Stimulated activated CD4-positive, alpha-beta T cell treated with anti-CD3 and anti-CD28 coated beads, Interleukin-12 subunit alpha, Interleukin-12 subunit beta, amount 100 ng/mL, for 24 hours (primary cell): ENCODE results near the gene SAMD4B.
A peak's percentile ranks its signal among the peaks of the same experiment; 100 is the strongest.

Experiments
- DNase-seq, 2 experiments: peaks; one replicate each; pipeline ENCODE4 v3.0.0-alpha.2; 2020; ENCODE audit warnings: low read depth in 2 of 2

Gene SAMD4B

DNA sequence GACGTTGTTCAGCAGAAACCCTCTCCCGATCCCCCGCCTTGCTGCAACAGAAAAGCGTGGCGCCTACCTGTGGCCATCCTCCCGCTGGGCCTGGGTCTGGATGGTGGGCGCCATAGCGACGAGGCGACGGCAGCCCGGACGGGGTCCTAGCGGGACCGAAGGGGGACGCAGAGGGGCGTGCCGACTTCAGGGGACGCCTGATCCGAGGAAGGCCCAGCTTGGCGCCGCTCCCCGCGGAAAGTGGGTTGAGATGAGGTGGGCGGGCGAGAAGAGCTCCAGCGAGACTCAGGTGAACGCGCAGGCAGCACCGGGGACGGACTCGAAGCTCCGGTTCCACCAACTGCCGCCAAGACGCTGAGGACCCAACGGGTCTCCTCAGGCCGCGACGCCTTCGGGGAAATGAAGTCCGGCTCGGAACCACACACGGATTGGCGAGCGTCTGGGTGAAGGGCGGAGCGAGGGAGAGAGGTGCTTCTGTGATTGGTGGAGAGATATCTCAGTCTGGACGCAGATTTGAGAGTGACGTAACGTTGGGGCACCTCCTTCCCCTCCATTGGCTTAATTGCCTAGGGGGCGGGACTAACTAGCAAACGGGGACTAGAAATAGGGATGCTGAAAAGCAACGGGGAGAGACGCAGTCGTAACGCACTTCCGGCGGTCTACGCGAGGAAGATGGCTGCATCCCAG, 48.7 kb downstream of the SAMD4B start, which contains the start of the genes MED29 and PAF1:
Gene MED29, plus strand, starts transcription at position 628 of the 687 bp plus-strand sequence. Its CDS starts 45 bp downstream, at position 673.
Gene PAF1, minus strand, starts transcription at position 356 of the 687 bp plus-strand sequence. Its CDS starts 242 bp downstream, at position 114.
- peak; percentile 89 for DNase-seq

DNA sequence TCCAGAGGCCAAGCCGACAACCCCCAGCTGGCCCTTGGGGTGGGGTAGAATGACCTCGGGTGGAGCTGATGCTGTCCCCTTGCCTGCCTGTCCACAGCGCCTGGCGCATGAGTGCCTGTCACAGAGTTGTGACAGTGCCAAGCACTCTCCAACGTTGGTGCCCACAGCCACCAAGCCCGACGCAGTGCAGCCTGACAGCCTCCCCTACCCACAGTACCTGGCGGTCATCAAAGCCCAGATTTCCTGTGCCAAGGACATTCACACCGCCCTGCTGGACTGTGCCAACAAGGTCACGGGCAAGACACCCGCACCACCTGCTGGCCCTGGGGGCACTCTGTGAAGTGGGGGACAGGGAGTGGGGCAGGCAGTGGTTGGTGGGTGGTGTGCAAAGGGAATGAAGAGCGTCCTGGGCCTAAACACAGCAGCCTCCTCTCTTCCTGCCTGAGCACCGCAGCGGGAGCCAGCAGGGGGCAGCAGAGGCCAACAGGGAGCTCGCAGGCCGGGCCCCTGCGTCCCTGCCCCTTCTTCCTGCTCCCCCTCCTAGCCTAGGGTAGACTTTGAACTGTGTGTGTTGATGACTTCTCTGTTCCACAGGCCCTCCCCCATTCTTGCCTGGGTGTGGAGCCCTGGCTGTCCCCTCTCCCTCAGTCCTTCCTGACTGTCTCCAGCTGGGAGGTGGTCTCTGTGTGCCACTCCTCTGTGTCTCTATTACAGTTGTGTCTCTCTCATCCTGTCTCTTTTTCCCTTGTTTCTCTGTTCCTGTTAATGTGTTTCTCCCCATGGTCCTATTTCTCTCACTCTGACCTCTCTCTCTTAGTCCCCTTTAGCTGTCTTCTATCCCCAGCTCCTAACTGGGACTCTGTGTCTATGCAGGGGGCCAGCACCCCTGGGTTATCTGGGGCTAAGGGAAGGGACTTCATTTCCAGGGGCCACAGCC, 55.4 kb downstream of the SAMD4B start:
- DNase-seq: peak; percentile 81 to 94

DNA sequence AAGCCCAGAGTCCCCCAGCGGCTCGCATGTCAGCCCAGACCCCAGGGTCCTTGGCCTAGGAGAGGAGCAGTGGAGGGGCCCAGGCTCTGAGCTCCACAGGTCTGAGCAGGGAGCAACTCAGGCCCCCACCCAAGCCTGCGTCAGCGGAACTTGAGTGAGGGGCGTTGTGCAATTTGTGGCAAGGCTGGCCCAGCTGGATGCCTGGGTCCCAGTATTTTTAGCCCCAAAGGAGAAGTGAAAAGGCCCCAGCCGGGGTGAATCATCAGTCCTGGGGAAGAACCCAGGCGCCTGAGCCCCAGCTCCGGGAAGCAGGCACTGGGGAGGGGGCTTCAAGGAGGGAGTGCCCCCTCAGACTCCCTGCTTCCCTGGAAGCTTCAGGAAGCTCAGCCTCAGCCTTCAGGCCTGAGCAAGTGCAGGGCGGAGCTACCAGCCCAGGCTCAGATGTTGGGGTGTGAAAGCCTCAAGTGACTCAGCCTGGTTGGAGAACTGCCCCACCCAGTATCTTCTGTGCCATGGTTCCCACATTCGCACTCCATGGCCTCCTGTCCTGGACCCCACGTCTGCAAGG, 56.2 kb downstream of the SAMD4B start:
- DNase-seq: peak in 1 of 2 experiments; percentile 52

DNA sequence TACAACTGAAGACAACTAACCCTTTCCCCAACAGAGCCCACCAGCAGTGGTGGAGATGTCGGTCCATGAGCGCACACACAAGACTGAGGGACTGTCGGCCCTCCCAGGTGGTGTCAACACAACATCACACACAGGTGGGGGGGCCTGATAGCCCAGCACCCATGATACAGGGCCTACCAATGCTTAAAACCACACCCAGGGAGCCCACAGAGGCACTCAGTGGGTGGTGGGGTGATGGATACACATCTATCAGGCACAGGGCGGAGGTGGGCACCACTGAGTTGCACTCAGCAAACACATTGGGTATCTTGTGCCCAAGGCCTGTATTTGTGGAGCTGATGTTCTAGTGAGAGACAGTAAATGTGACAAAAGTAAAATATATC, 57.4 kb downstream of the SAMD4B start:
- no peak for DNase-seq

DNA sequence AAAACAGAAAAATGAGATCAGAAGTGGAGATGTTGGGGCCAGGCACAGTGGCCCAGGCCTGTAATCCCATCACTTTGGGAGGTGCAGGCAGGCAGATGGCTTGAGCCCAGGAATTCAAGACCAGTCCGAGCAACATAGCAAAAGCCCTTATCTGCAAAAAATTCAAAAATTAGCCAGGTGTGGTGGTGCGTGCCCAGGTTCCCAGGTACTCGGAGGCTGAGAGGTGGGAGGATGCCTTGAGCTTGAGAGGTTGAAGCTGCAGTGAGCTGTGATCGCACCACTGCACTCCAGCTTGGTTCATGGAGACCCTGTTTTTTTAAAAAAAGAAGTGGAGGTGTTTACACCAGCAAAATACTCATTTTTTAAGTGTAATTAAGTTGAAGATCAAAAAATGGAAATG, 57.8 kb downstream of the SAMD4B start:
- DNase-seq: no peak

DNA sequence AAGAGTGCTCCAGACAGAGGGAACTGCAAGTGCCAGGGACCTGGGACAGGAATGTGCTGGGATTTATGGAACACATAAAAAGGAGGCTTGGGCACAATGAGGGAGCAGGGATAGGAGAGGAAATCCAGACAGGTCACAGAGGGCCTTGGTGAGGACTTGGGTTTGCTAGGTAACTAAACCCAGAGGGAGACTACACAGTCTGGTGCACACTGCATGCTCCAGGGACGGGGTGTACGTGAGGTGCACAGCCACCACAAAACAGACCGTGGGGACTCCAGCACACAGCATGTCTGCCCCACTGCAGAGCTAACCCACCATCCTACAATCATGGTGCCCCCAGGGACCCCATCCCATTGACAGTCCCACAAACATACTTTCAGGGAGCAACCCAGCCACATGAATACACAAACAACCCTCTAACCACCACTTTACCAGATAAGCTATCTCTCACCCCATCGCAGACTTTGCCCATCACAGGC, 58.9 kb downstream of the SAMD4B start:
- DNase-seq: no peak

DNA sequence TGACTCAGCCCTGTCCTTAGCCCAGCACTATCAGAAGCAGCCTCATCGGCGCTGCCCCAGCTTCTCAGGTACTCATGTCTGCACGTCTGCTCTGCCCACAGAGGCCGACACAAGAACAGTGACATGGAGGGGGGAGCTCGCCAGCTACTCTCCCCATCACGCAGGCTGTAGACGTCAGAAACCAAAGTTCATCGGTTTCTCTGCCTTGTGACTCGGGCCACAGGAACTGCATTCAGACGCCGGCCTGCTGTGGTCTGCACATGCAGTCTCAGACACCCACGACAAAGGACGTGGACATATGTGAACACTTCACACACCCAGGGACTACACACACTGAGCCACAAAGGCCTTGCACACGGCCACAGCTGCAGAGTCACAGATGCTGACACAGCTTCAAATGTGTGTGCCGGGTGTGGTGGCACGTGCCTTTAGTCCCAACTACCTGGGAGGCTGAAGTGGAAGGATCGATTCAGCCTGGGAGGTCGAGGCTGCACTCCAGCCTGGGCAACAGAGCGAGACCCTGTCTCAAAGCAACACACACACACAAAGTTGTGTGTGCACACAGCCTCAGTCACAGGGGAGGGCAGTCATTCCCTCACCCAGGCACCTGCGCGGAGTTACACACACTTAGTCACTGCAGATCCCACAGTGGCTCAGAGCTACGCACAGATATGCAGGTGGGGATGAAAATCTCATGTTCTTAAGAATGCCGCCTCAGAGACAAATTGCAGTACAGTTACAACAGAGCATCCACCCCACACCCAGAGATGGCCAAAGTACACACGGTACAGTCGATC, 59.5 kb downstream of the SAMD4B start:
- peak; percentile 58 to 67 for DNase-seq

DNA sequence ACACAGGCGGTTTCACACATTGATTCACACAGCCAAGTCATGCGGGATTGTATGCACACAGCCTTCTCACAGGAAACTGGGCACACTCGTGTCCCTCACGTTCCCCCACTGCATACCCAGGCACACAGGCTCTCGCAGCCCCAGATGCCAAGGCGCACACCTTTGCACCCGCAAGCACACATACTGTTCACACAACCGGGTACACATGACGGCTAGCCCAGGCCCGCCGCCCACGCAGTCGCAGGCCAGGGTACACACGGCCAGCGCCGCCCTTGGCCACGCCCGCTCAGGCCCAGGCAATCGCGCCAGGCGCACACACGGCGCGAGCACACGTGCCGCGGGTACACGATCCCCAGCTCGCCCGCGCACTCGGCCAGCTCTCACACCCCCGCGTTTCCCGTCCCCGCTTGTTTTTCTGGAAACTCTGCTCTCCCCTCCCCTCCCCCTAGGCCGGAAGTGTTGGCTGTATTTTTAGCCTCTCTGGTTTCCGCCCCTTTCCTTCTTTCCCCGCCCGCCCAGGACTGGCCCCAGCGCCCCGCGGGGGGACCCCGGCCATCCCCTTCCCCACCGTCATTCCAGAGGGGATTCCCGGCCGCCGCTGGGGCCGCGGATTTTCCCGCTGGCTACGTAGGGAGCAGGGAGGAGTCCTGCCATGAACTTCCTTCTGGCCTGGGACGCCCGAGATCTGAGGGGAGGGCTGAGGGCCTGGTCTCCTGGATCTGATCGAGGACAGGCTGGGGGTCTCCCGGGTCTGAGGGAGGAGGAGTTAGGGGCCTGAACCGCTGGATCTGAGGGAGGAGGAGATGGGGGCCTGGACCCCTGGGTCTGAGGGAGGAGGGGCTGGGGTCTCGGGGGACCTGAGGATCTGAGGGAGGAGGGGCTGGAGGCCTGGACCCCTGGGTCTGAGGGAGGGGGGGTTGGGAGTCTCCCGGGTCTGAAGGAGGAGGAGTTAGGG, 60.4 kb downstream of the SAMD4B start:
- DNase-seq: peak; percentile 75 to 89

DNA sequence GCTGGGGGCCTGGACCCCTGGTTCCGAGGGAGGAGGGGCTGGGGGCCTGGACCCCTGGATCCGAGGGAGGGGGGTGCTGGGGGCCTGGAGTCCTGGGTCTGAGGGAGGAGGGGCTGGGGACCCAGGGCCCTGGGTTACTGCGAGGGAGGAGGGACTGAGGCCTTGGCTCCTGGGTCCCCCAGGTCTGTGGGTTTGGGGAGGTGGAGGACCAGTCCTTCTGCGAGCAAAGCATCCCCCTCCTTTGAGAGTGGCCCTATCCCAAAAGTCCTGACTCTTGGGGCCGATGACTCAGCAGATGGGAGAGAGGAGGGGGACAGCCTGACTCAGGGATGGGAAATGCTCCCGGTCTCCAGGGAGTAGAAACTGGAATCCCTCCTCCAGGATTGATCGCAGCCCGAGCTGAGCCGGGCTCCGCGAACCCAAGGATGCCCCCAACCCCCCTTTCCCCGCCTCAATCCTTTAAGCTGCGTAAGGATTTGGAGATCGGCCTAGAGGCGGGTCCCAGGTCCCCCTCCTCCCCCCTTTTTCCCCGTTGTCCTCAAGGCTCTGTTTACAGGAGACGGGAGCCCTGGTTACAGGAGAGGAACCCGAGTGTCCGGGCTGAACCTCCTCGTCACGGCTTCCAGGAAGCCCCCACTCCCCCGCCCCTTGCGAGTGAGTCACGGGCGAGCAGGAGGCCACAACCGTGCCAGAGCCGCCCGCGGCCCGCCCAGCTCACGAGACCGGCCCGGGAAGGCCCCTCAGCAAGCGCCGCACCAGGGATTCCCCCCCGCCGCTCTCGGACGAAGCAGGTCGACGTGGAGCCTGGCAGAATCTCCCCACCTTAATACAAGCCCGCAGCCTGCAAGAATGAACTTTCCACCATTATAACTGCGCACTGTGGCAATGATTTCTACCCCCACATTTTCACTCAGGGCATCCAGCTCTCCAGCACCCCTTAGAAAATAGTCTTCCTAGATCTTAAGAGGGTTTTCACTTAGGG, 61.4 kb downstream of the SAMD4B start:
- DNase-seq: peak; percentile 85 to 94

DNA sequence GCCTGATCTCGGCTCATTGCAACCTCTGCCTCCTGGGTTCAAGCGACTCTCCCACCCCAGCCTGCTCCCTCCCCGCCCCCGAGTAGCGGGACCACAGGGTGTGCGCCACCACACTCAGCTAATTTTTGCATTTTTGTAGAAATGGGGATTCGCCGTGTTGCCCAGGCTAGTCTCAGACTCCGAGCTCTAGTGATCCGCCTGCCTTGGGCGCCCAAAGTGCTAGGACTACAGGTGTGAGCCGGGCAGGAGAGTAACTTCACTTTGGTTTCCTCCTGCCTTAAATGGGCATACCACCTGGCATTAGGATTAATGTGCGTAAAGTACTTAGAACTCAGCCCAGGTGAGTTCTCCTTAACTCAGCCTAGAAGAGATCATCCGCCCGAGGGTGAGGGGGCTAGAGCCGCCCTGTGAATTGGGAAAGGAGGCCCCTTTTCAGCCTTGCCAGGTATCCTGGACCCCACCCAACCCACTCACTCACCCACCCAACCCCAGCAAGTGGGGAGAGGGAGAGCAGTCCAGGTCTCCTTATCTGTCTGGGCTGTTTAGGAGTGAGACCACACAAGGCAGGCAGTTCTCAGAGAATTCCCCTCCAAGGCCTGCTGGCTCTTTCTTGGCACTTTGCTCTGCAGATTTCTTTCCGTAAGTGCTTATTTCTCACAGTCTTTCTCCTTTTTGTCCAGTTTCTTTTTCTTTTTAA, 63.2 kb downstream of the SAMD4B start:
- no peak for DNase-seq

DNA sequence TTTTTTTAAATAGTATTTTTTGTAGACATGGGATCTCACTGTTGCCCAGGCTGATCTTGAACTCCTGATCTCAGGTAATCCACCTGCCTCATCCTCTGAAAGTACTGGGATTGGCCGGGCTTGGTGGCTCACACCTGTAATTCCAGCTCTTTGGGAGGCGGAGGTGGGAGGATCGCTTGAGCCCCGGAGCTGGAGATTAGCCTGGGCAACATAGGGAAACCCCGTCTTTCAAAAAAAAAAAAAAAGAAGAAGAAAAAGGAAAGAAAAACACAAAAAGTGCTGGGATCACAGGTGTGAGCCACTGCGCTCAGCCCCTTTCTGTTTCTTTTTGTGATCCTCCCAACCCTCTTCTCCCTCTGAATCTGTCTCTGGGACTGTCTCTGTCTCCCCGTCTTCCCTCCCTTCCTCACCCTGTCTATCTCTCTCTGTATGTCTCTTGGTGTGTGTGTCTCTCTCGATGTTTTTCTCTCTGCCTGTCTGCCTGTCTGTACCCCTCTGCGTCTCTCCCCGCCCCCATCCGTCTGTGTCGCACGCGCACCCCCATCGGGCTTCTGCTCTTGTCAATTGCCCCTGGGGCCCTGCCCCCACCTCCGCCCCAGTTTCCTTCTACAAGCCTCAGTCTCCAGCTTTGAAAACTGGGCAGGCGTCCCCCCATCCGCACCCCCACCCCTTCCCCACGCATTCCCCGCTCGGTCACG, 63.9 kb downstream of the SAMD4B start:
- peak; percentile 68 to 81 for DNase-seq

DNA sequence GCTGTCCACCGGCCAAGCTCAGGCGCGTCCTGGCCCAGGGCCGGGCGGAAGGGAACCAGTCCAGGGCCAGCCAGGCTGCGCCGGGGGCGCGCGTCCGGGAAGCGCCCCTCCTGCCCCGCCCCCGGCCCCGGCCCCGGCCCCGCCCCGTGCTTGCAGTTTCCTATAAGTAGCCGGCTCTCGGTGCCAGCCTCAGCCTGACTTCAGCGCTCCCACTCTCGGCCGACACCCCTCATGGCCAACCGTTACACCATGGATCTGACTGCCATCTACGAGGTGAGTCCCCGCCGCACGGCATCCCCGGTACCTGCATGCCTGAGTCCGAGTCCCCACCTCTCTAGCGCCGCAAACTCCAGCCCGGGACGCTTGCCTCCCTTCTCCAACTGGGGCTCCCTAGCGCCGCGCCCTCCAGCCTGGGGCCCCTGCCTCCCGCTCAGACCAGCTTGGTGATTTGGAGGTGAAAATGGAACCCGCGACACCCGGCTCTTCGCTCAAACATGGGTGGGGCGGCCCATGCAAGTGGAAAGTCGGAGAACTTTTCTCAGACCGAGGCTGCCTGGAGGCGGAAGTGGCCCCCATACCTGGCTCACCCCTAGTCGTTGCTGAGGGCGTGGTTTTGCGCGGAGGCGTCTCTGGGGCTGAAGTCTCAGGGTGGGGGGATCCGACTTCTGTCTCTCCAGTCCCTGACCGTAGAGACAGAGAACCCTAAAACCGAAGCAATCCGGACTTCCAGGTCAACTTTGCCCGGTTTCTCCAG, 64.6 kb downstream of the SAMD4B start, which contains the start of gene ZFP36:
Gene ZFP36, plus strand, starts transcription at position 192 of the 754 bp plus-strand sequence. Its CDS starts 58 bp downstream, at position 250.
- peak; percentile 78 to 82 for DNase-seq

DNA sequence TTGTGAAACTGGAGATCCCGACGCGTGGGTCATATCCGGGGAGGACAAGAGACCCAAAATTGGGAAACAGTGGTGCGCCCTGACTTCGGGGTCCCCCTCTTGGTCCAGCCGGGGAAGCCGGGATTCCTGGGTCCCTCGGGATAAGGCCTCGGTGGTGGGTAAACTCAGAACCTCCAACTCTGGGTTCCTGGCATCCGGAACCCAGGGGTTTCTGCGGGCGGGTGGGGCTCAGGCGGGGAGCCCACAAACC, 65.1 kb downstream of the SAMD4B start:
- DNase-seq: peak in 1 of 2 experiments; percentile 56

DNA sequence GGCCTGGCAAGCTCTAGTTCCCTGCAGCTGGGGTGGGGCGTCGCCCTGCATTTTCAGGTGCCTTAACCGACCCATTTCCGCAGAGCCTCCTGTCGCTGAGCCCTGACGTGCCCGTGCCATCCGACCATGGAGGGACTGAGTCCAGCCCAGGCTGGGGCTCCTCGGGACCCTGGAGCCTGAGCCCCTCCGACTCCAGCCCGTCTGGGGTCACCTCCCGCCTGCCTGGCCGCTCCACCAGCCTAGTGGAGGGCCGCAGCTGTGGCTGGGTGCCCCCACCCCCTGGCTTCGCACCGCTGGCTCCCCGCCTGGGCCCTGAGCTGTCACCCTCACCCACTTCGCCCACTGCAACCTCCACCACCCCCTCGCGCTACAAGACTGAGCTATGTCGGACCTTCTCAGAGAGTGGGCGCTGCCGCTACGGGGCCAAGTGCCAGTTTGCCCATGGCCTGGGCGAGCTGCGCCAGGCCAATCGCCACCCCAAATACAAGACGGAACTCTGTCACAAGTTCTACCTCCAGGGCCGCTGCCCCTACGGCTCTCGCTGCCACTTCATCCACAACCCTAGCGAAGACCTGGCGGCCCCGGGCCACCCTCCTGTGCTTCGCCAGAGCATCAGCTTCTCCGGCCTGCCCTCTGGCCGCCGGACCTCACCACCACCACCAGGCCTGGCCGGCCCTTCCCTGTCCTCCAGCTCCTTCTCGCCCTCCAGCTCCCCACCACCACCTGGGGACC, 65.6 kb downstream of the SAMD4B start:
- DNase-seq: no peak

DNA sequence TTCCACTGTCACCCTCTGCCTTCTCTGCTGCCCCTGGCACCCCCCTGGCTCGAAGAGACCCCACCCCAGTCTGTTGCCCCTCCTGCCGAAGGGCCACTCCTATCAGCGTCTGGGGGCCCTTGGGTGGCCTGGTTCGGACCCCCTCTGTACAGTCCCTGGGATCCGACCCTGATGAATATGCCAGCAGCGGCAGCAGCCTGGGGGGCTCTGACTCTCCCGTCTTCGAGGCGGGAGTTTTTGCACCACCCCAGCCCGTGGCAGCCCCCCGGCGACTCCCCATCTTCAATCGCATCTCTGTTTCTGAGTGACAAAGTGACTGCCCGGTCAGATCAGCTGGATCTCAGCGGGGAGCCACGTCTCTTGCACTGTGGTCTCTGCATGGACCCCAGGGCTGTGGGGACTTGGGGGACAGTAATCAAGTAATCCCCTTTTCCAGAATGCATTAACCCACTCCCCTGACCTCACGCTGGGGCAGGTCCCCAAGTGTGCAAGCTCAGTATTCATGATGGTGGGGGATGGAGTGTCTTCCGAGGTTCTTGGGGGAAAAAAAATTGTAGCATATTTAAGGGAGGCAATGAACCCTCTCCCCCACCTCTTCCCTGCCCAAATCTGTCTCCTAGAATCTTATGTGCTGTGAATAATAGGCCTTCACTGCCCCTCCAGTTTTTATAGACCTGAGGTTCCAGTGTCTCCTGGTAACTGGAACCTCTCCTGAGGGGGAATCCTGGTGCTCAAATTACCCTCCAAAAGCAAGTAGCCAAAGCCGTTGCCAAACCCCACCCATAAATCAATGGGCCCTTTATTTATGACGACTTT, 66.4 kb downstream of the SAMD4B start:
- DNase-seq: no peak
